Parathyroid adenoma (tissue), 2 donors: Measurements from ENCODE around the gene SYNCRIP.
"Not testable (repeated sequence)": the region's sequence is repeated elsewhere in the genome, so short reads cannot be mapped to it uniquely, and the experiment has no call there.

Experiments used
- H2AFZ ChIP-seq: fragments of 300-600 bp; sonication (generic); one replicate; pipeline ENCODE4 v1.7.0; 2017; ENCODE audit warnings: antibody characterized with exemption, mild to moderate bottlenecking
- H3K27ac ChIP-seq: fragments of 300-600 bp; sonication (generic); one replicate; pipeline ENCODE4 v1.7.0; 2017
- H3K27me3 ChIP-seq: fragments of 300-600 bp; sonication (generic); one replicate; pipeline ENCODE4 v1.7.0; 2017; ENCODE audit warnings: low read length; ENCODE audit not compliant: control insufficient read depth, insufficient read depth
- H3K36me3 ChIP-seq: fragments of 300-600 bp; sonication (generic); one replicate; pipeline ENCODE4 v1.7.0; 2017; ENCODE audit warnings: low read length; ENCODE audit not compliant: control insufficient read depth, insufficient read depth
- H3K4me1 ChIP-seq: fragments of 300-600 bp; sonication (generic); one replicate; pipeline ENCODE4 v1.7.0; 2017; ENCODE audit warnings: control low read depth
- H3K4me2 ChIP-seq: fragments of 300-600 bp; sonication (generic); one replicate; pipeline ENCODE4 v1.7.0; 2017; ENCODE audit warnings: low read length
- H3K4me3 ChIP-seq: fragments of 300-600 bp; sonication (generic); one replicate; pipeline ENCODE4 v1.7.0; 2017; ENCODE audit warnings: low read depth, low read length
- H3K79me2 ChIP-seq: fragments of 300-600 bp; sonication (generic); one replicate; pipeline ENCODE4 v1.7.0; 2017; ENCODE audit warnings: control low read depth
- H3K9ac ChIP-seq: fragments of 300-600 bp; sonication (generic); one replicate; pipeline ENCODE4 v1.7.0; 2017; ENCODE audit warnings: mild to moderate bottlenecking
- H3K9me3 ChIP-seq: fragments of 300-600 bp; sonication (generic); one replicate; pipeline ENCODE4 v1.7.0; 2017; ENCODE audit warnings: low read length; ENCODE audit not compliant: control insufficient read depth
- TF ChIP-seq, protein P1 (sequence below): fragments of 300-600 bp; sonication (generic); IDR thresholded peaks from one replicate; pipeline ENCODE4 v1.7.0; 2017; ENCODE audit warnings: antibody characterized with exemption, mild to moderate bottlenecking
- donor health status: primary hyperparathyroidism.

Gene SYNCRIP

GRCh38 chr6:85569323-85569722 is 73.4 kb downstream of the SYNCRIP start:
- no peaks in the 10 kb centered on the region for H3K36me3 ChIP-seq

DNA sequence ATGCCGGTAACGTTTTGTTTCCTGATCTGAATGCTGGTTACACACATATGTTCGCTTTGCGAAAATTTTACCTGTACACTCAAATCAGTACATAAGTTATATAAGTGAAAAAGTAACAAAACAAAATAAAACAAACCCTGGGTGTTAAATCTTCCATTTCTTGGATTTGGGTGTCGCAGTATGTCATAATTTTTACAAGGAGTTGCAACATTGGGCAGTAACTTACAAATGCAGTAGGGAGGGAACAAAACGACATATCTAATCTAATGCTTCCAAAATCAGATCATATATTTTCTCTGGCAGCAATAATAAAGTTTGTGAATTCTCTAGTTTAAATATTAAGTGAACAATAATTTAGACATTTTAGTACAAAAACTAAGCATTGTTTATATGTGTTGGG is 74.3 kb downstream of the SYNCRIP start:
- Histone ChIP-seq H3K4me1 (no peaks in the 10 kb centered on the region), H3K79me2 (peaks cover 4% of the 10 kb centered on the region), H3K9me3 (no peaks in the 10 kb centered on the region), H3K4me3 (no peak overlapping the region), H2AFZ (no peak overlapping the region), H3K27me3 (no peaks in the 10 kb centered on the region), H3K27ac (no peak overlapping the region), H3K36me3 (no peaks in the 10 kb centered on the region), H3K9ac (no peak overlapping the region), H3K4me2 (no peak overlapping the region)
- TF ChIP-seq, protein P1, sequence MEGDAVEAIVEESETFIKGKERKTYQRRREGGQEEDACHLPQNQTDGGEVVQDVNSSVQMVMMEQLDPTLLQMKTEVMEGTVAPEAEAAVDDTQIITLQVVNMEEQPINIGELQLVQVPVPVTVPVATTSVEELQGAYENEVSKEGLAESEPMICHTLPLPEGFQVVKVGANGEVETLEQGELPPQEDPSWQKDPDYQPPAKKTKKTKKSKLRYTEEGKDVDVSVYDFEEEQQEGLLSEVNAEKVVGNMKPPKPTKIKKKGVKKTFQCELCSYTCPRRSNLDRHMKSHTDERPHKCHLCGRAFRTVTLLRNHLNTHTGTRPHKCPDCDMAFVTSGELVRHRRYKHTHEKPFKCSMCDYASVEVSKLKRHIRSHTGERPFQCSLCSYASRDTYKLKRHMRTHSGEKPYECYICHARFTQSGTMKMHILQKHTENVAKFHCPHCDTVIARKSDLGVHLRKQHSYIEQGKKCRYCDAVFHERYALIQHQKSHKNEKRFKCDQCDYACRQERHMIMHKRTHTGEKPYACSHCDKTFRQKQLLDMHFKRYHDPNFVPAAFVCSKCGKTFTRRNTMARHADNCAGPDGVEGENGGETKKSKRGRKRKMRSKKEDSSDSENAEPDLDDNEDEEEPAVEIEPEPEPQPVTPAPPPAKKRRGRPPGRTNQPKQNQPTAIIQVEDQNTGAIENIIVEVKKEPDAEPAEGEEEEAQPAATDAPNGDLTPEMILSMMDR: no peak

More at GRCh38 chr6:85569323-85569722, 73.4 kb downstream of the SYNCRIP start:
- H3K9me3 ChIP-seq: no peaks in the 10 kb centered on the region
- no peak overlapping the region for H3K4me3 ChIP-seq
- no peaks in the 10 kb centered on the region for H3K27me3 ChIP-seq
- no peak overlapping the region for H3K27ac ChIP-seq
- H3K4me2 ChIP-seq: no peak overlapping the region
- TF ChIP-seq, protein P1: no peak
- no peak overlapping the region for H2AFZ ChIP-seq
- no peaks in the 10 kb centered on the region for H3K4me1 ChIP-seq
- no peak overlapping the region for H3K9ac ChIP-seq
- H3K79me2 ChIP-seq: peaks cover 4% of the 10 kb centered on the region

DNA sequence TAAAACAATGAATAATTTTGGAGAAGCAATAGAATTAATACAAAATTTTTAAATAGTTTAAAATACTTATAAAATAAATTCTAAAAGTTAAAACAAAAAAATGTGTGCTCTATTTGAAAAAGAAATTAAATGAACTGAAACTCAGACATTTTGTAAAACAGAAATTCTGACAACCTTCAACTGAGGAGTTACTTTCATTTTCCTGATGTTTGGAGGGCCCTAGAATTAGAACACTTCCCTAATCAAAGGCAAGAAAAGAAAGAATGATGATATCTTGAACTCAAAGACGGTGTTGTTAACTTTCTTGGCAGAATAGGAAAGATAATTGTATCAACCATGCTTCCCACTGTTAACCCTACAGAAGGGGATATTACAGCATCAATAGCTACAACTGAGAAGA is 77.0 kb downstream of the SYNCRIP start:
- TF ChIP-seq, protein P1: no peak
- Histone ChIP-seq H3K4me2 (no peak overlapping the region), H3K79me2 (no peaks in the 10 kb centered on the region), H2AFZ (no peak overlapping the region), H3K4me1 (no peaks in the 10 kb centered on the region), H3K9ac (no peak overlapping the region), H3K27me3 (no peaks in the 10 kb centered on the region), H3K36me3 (no peaks in the 10 kb centered on the region), H3K4me3 (no peak overlapping the region), H3K27ac (no peak overlapping the region), H3K9me3 (no peaks in the 10 kb centered on the region)

DNA sequence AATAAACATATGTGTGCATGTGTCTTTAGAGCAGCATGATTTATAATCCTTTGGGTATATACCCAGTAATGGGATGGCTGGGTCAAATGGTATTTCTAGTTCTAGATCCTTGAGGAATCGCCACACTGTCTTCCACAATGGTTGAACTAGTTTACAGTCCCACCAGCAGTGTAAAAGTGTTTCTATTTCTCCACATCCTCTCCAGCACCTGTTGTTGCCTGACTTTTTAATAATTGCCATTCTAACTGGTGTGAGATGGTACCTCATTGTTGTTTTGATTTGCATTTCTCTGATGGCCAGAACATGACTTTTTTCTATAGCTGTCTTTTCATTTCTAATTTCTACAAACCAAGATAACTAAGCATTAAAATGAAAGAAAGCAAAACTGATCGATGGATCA is 78.5 kb downstream of the SYNCRIP start:
- H3K9ac ChIP-seq, H2AFZ ChIP-seq, H3K27ac ChIP-seq, H3K4me3 ChIP-seq, H3K27me3 ChIP-seq, H3K4me1 ChIP-seq, H3K36me3 ChIP-seq, H3K9me3 ChIP-seq, H3K4me2 ChIP-seq, H3K79me2 ChIP-seq: not testable (repeated sequence)
